GM13977 (cell line): ENCODE data around the gene WNT8B.

Source experiments
- DNase-seq: peaks from one replicate; pipeline ENCODE4 v3.0.0; 2012; ENCODE audit warnings: low spot score
- CTCF ChIP-seq: IDR thresholded peaks from 2 replicates; pipeline ENCODE4 v1.5.1; 2012; ENCODE audit warnings: mild to moderate bottlenecking, control low read depth; ENCODE audit not compliant: insufficient read depth; ENCODE audit errors: extremely low read depth, missing control alignments
- in situ Hi-C: fragments of 300-500 bp; cut with MboI; formaldehyde crosslinking; loops from one replicate; pipeline ENCODE4 v1.12.0; 2022; ENCODE audit warnings: low sequenced_read_pairs, low pct_unique_long_range_greater_than_20kb, mixed read lengths, inconsistent platforms; ENCODE audit not compliant: unreplicated experiment

Gene WNT8B

DNA sequence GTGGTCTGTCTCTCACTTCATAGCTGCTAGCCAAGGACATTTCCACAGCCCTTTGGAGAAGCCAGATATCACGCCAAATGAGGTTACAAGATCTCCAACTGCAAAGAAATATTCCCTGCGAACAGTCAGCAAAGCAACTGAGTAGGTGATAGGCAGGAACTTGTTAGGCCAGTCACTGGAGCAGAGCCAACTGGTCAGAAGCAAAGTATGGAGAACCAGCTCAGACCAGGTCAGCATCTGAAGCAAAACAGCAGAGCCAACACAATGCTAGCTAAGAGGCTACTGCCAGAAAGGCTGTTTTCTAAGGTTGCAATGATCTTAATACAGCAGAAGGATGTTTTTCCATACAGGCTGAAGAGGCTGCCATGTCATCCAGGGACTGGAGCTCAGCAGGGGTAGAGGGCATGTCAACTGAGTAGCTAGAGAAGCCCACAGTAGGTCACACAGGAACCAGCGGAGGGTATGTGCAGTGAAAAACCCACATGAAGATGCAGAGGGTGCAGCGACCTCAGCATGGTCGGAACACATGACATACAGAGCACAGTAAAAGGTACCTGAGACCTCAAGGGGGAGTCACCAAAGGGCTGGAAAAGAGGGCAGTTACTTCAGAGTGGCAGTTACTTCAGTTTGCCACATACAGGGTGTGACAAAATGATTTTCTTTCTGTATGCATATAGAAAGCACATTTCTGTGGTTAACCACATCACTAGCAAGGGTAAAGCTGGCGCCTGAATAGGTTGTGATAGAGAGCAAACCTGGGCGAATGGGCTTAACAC lies 47.9 kb downstream of the WNT8B start:
- no peak for TF ChIP-seq CTCF
- in situ Hi-C loops, result loop anchor here (10.0 kb wide), 1 partner anchor 176 kb away; the partner anchor contains the start of gene PKD2L1
- DNase-seq, result no peak

- no peak for DNase-seq
- in situ Hi-C loops, result loop anchor here (10.0 kb wide), 1 partner anchor 181 kb away; the partner anchor contains the start of gene PKD2L1
- no peak for TF ChIP-seq CTCF
Measured at GRCh38 chr10:100515612-100516011, 52.8 kb downstream of the WNT8B start.

GRCh38 chr10:100516847-100517246 lies 54.0 kb downstream of the WNT8B start:
- DNase-seq, result no peak
- TF ChIP-seq CTCF, result no peak
- in situ Hi-C loops, result loop anchor here (10.0 kb wide), 1 partner anchor 182 kb away; the partner anchor contains the start of gene PKD2L1

GRCh38 chr10:100518761-100519241 lies 56.0 kb downstream of the WNT8B start:
- peak; percentile 63 for TF ChIP-seq CTCF
- in situ Hi-C loops, result loop anchor here (10.0 kb wide), 1 partner anchor 184 kb away; the partner anchor contains the start of gene PKD2L1
- peak; percentile 60 for DNase-seq

GRCh38 chr10:100519311-100520051 lies 56.7 kb downstream of the WNT8B start, which contains the start of gene SEC31B:
TSS of gene SEC31B (minus strand) at chr10:100519861. CDS start at chr10:100516952, 2,909 bp downstream.
- no peak for DNase-seq
- in situ Hi-C loops, result loop anchor here (10.0 kb wide), 1 partner anchor 185 kb away; the partner anchor contains the start of gene PKD2L1
- no peak for TF ChIP-seq CTCF

- no peak for DNase-seq
- in situ Hi-C loops, result no loop called here
- no peak for TF ChIP-seq CTCF
Measured at GRCh38 chr10:100520811-100521210, 58.0 kb downstream of the WNT8B start.
